Cerebellar cortex (tissue), 1 donor: Measurements from ENCODE around the gene CEACAM8.
"Not testable (repeated sequence)": the region's sequence is repeated elsewhere in the genome, so short reads cannot be mapped to it uniquely, and the experiment has no call there.

Experiments
- DNase-seq: peaks from one replicate; pipeline ENCODE4 v3.0.0-alpha.2; 2015; ENCODE audit warnings: low spot score

Gene CEACAM8

GRCh38 chr19:42573642-42574041, 21.1 kb downstream of the CEACAM8 start:
- DNase-seq, result no peak

DNA sequence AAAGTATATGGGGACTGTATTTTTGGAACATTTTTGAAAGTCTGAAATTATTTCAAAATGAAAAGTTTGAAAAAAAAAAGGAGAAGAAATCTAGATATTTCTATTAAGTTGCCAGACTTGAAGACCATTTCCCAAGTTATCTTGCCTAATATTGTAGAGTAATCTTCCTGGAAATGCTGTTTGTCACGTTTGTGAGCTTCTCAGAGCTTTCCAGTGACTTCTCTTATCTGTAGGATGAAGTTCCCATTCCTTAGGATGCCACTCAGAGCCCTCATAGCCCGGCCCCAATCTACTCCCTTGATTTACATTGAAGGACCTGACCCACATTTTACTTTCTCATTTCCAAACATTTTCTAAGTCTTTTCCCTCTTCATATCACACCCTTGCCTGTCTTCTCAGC, 23.6 kb downstream of the CEACAM8 start:
- DNase-seq, result no peak

- DNase-seq, result no peak
Measured at GRCh38 chr19:42569193-42569592, 25.5 kb downstream of the CEACAM8 start.

DNA sequence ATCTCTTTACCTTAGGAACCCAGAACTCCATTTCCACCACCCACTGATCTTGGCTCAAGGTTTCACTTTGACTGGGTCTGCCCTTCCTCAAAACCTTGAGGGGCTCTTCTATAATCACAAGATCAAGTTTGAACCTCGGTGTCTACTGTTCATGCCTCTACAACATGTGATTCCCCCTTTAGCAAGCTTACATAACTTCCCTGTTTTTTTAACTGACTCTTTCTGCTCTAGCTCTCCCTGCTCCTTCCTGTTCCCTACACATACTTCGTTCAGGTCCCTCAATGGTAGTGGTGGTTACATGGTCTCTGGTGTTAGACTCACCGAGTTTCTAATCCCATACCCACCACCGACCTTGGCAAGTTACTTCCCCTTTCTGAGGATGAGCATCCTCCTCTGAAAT, 26.7 kb downstream of the CEACAM8 start:
- DNase-seq, result no peak

DNA sequence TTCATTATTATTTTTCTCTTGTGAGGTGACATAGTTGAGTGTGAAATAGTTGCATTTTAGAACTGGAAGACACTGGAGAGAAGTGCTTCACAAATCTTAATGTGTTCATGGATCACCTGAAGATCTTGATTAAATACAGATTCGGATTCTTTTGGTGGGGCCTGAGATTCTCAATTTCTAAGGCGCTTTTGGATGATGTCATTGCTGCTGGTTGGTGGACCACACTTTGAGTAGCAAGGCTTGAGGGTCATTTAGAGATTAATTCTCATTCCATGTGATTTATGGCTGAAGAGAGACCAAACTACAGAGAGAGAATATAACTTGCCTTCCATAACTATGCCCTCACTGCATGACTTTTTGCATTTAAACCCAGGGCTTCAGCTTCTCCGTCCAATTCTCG, 27.2 kb downstream of the CEACAM8 start:
- no peak for DNase-seq

DNA sequence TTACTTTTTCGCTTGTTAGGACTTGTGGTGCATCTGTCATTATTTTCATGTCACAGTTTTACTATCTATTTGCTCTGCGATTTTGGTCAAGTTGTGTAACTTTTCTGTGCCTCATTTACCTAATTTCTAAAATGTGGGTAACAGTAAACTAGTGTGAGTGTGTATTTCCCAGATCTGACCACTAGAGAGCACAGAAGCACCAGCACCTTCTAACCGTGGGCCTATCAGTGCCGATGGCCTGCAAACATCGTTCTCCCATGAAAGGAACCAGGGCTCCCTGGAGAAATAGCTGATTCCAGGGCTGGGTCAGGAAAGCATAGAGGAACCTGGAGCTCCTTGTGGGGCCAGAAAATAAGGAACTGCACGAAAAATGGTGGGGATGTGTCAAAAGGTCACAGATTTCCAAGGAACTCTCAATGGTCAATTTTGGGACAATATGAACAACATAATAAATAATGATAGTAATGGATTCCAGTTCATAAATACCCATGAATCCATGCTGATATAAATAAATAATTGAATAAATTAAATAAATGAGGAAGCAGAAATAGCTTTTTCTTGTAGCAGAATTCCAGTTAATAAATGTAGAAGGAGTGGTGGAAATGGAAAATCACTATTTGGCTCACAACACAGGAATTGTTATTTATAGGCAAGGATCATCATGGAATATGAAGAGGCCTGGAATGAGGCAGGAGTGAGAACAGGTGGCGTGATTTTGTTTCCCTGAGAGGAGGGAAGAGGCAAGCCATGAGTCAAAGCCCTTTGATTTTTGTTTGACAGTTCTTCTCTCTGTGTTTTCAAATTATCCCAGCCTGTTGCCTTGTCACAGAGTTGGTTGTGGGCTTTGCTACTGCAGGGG, 31.1 kb downstream of the CEACAM8 start:
- peak; percentile 87 for DNase-seq

DNA sequence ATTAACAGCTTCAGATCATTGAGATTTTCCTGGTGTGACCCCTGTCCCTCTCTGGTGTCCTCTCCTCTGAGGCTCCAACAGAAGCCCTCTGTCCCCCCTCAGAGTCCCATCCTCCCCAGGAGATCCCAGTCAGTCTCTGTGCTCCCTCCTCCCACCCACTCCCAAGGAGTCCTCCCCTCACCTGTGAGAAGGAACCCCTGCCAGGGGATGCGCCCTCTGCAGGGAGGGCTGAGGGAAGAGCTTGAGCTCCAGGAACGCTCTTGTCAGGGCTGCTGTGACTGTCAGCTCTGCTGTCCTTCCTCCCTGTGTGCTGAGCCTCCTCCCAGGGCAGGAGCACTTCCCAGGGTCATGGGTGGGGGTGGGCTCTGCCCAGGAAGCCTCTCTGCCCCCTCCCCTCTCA, 33.2 kb downstream of the CEACAM8 start:
- DNase-seq, result no peak

- DNase-seq, result no peak
Measured at GRCh38 chr19:42560731-42561130, 34.0 kb downstream of the CEACAM8 start.

- no peak for DNase-seq
Measured at GRCh38 chr19:42558450-42559150, 36.1 kb downstream of the CEACAM8 start.

DNA sequence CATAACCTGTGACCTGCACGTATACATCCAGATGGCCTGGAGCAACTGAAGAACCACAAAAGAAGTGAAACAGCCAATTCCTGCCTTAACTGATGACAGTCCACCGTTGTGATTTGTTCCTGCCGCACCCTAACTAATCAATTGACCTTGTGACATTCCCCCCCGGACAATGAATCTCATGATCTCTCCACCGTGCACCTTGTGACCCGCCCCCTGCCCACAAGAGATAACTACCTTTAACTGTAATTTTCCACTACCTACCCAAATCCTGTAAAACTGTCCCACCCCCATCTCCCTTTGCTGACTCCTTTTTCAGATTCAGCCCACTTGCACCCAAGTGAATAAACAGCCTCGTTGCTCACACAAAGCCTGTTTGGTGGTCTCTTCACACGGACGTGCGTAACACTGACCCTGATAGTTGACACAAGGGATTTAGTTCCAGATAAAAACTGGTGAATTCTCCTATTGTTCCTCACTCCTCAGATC, 37.3 kb downstream of the CEACAM8 start:
- not testable (repeated sequence) for DNase-seq

GRCh38 chr19:42555801-42556200, 38.9 kb downstream of the CEACAM8 start:
- DNase-seq, result no peak

DNA sequence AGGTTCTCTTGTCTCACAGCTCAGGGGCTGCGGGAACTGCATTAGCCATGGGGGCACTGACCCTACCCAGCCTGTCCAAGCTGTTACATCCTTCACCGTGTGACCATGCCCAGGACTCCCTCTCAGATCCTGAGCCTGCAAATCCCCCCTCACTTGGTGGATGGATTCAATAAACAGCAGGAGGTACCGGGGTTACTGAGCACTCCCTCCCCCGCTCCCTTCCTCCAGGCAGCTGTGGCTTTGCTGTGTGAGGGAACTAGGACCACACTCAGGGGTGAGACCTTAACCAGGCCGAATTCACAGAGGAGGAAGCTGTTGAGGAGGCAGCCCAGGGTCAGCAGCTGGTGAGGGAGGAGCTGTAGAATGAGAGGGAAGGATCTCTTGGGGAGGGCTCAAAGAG, 39.4 kb downstream of the CEACAM8 start:
- no peak for DNase-seq

- DNase-seq, result no peak
Measured at GRCh38 chr19:42554046-42554575, 40.6 kb downstream of the CEACAM8 start.

- no peak for DNase-seq
Measured at GRCh38 chr19:42553292-42554045, 41.3 kb downstream of the CEACAM8 start.

- DNase-seq, result no peak
Measured at GRCh38 chr19:42552086-42553065, 42.3 kb downstream of the CEACAM8 start.

GRCh38 chr19:42550521-42550920, 44.2 kb downstream of the CEACAM8 start:
- not testable (repeated sequence) for DNase-seq

DNA sequence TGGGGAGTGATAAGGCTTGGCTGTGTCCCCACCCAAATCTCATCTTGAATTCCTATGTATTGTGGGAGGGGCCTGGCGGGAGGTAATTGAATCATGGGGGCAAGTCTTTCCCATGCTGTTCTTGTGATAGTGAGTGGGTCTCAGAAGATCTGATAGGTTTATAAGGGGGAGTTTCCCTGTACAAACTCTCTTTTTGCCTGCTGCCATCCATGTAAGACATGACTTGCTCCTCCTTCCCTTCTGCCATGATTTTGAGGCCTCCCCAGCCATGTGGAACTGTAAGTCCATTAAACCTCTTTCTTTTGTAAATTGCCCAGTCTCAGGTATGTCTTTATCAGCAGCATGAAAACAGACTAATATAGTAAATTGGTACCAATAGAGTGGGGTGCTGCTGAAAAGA, 45.7 kb downstream of the CEACAM8 start:
- not testable (repeated sequence) for DNase-seq

GRCh38 chr19:42548552-42548951, 46.2 kb downstream of the CEACAM8 start:
- no peak for DNase-seq

GRCh38 chr19:42547929-42548328, 46.8 kb downstream of the CEACAM8 start:
- no peak for DNase-seq

GRCh38 chr19:42546831-42547500, 47.8 kb downstream of the CEACAM8 start:
- no peak for DNase-seq
